Measurements from ENCODE around the gene ST3GAL2.

The ST3GAL2 gene

DNA sequence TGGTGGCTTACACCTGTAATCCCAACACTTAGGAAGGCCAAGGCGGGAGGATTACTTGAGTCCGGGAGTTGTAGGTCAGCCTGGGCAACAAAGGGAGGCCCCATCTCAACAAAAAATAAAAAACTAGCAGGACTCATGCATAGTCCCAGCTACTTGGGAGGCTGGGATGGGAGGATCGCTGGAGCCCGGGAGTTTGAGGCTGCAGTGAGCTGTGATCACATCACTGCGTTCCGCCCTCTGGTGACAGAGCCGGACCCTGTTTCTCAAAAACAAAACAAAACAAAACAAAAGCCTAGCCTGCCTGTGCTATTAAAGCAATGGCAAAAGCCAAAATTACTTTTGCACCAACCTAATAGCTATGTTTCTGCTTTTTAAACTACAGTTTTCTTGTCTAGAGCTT is 17.0 kb upstream of the ST3GAL2 start (continued):
- TF ChIP-seq, protein P1, sequence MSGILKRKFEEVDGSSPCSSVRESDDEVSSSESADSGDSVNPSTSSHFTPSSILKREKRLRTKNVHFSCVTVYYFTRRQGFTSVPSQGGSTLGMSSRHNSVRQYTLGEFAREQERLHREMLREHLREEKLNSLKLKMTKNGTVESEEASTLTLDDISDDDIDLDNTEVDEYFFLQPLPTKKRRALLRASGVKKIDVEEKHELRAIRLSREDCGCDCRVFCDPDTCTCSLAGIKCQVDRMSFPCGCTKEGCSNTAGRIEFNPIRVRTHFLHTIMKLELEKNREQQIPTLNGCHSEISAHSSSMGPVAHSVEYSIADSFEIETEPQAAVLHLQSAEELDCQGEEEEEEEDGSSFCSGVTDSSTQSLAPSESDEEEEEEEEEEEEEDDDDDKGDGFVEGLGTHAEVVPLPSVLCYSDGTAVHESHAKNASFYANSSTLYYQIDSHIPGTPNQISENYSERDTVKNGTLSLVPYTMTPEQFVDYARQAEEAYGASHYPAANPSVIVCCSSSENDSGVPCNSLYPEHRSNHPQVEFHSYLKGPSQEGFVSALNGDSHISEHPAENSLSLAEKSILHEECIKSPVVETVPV (CRISPR knock-in tag; IDR thresholded peaks at IDR 0.05) = no peak
- no peak for TF ChIP-seq TOX (CRISPR knock-in tag; IDR thresholded peaks at IDR 0.05; ENCODE audit: borderline replicate concordance)

DNA sequence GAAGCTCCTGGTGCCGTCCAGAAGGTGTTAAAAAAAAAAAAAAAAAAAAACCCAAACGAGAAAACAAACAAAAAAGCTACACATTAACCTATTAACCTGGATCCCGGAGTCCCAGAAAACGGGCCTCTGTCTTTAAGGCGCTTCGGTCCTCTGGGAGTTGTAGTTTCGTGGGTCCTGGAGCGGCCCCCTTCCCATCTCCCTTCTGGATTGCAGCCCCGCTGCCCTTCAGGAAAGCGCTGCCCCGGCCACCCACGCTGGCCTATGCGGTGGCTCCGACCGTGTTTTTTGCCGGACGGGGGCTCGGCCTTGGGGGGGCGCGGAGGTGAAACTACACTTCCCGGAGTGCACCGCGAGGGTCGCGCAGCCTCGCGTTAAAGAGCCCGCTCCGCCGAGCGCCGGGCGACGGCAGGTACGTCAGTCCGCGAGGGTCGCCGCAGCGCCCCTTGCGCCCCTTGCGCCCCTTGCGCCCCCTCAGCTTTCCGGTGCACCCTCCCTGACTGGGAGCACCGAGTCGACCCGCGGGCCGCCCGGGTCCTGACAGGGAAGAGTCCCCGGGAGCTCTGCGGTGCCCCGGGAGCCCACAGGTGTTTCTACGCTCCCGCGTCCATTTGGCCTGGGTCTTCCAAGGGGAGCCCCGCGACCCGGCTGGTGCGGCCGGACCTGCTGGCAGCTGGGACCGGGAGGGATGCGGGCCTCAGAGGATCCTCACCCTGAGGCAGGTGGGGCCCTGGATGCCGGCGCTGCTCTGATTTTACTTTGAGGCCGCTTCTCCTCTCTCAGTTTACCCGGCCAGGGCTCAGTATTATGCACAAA is 15.5 kb upstream of the ST3GAL2 start, which contains the start of gene FCSK:
TSS of gene FCSK (plus strand) at position 374 of the 813 bp plus-strand sequence. CDS start 8,596 bp downstream, outside the sequence.
- TF ChIP-seq ZFP3 (CRISPR knock-in tag; IDR thresholded peaks at IDR 0.05) (no peak), CSDC2 (CRISPR knock-in tag; IDR thresholded peaks at IDR 0.05) (0 out of 2 replicates have a peak, but pooled peaks have one; percentile 33), TSHZ2 (CRISPR knock-in tag; IDR thresholded peaks at IDR 0.05) (peak; percentile 39; the same call in 1 of the 2 replicates), ISL1 (CRISPR knock-in tag; IDR thresholded peaks at IDR 0.05) (no peak), ZNF8 (CRISPR knock-in tag; IDR thresholded peaks at IDR 0.05) (no peak), GLIS3 (CRISPR knock-in tag; IDR thresholded peaks at IDR 0.05) (no peak), PPARA (CRISPR knock-in tag; IDR thresholded peaks at IDR 0.05; ENCODE audit: borderline replicate concordance) (no peak), SNAI2 (CRISPR knock-in tag; IDR thresholded peaks at IDR 0.05) (no peak), CREB5 (CRISPR knock-in tag; IDR thresholded peaks at IDR 0.05; ENCODE audit: low read depth) (no peak)
- TF ChIP-seq, protein P2, sequence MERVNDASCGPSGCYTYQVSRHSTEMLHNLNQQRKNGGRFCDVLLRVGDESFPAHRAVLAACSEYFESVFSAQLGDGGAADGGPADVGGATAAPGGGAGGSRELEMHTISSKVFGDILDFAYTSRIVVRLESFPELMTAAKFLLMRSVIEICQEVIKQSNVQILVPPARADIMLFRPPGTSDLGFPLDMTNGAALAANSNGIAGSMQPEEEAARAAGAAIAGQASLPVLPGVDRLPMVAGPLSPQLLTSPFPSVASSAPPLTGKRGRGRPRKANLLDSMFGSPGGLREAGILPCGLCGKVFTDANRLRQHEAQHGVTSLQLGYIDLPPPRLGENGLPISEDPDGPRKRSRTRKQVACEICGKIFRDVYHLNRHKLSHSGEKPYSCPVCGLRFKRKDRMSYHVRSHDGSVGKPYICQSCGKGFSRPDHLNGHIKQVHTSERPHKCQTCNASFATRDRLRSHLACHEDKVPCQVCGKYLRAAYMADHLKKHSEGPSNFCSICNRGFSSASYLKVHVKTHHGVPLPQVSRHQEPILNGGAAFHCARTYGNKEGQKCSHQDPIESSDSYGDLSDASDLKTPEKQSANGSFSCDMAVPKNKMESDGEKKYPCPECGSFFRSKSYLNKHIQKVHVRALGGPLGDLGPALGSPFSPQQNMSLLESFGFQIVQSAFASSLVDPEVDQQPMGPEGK (CRISPR knock-in tag; IDR thresholded peaks at IDR 0.05; ENCODE audit: borderline replicate concordance) = peak; percentile 94
- TF ChIP-seq, protein P1 (CRISPR knock-in tag; IDR thresholded peaks at IDR 0.05) = no peak
- ATAC-seq = peak; percentile 95

GRCh38 chr16:70453892-70454221 is 15.0 kb upstream of the ST3GAL2 start:
- peak; percentile 63 for ATAC-seq
- no peak for TF ChIP-seq CREB5 (CRISPR knock-in tag; IDR thresholded peaks at IDR 0.05; ENCODE audit: low read depth)
- no peak for TF ChIP-seq SNAI2 (CRISPR knock-in tag; IDR thresholded peaks at IDR 0.05)
- TF ChIP-seq ZNF8 (CRISPR knock-in tag; IDR thresholded peaks at IDR 0.05) = no peak
- TF ChIP-seq BACH2 (CRISPR knock-in tag; IDR thresholded peaks at IDR 0.05; ENCODE audit: borderline replicate concordance) = no peak
- TF ChIP-seq ZC3H10 (CRISPR knock-in tag; IDR thresholded peaks at IDR 0.05) = no peak
- no peak for TF ChIP-seq CSDC2 (CRISPR knock-in tag; IDR thresholded peaks at IDR 0.05)
- TF ChIP-seq PPARA (CRISPR knock-in tag; IDR thresholded peaks at IDR 0.05; ENCODE audit: borderline replicate concordance) = no peak
- no peak for TF ChIP-seq TSHZ2 (CRISPR knock-in tag; IDR thresholded peaks at IDR 0.05)
- TF ChIP-seq ZFP30 (CRISPR knock-in tag; IDR thresholded peaks at IDR 0.05) = no peak
- TF ChIP-seq ZFP3 (CRISPR knock-in tag; IDR thresholded peaks at IDR 0.05) = no peak
- no peak for TF ChIP-seq ARNTL (CRISPR knock-in tag; IDR thresholded peaks at IDR 0.05; ENCODE audit: borderline replicate concordance, low read depth)
- no peak for TF ChIP-seq TOX (CRISPR knock-in tag; IDR thresholded peaks at IDR 0.05; ENCODE audit: borderline replicate concordance)

All from SK-N-SH treated with all-trans-retinoic acid at 6 μM for 48 hours (cell line).